Limb (tissue), 2 donors: Measurements from ENCODE around the gene KLK7.
"Not testable (repeated sequence)": the region's sequence is repeated elsewhere in the genome, so short reads cannot be mapped to it uniquely, and the experiment has no call there.

Experiments
- DNase-seq, 2 donors: peaks; one replicate each; pipeline ENCODE4 v3.0.0-alpha.2; 2016; ENCODE audit errors: extremely low spot score in 2 of 2

The KLK7 gene

DNA sequence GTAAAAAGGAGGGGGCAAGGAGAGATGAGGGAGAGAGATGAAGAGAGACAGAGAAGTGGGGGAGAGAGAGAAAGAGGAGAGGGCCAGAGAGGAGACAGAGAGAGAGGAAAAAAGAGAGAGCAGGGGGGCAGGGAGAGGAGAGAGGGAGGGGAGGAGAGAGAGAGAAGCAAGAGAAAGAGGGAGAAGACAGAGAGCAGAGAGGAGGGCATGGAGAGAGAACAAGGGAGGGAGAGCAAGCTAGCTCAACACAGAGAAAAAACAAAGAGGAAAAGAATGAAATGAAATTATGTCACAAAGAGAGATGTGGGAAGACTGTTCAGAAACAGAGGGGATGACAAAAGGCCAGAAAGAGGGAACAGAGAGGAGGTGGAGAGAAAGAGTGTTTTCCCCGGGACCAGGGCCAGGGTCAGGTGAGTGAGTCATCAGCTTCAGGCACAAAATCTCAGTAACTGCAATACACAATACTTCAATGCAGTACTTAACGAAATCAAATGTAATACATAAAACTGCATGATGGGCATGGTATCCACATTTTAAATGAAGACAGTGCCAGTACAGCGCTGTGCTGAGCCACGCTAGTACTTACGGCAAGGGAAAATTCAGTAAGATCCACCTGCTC, 4.8 kb downstream of the KLK7 start:
- DNase-seq, result no peak

DNA sequence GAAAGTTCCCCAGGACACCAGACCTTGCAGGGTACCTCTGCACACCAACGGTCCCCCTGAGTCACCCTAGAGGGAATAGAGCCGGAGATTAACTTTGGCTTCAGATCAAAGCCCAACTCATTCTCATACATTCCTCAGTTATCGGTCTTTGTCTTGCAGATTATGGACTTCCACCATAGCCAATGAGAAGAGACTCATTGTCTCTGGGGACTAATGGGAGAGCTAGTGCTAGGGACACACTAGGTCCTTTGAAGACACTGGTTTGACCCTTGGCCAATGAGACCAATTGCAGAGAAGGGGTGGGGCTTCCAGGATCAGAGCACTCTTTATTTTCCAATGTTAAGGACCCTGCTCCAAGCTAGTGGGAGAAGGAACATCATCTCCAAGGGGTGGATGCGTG, 6.1 kb downstream of the KLK7 start:
- no peak for DNase-seq

DNA sequence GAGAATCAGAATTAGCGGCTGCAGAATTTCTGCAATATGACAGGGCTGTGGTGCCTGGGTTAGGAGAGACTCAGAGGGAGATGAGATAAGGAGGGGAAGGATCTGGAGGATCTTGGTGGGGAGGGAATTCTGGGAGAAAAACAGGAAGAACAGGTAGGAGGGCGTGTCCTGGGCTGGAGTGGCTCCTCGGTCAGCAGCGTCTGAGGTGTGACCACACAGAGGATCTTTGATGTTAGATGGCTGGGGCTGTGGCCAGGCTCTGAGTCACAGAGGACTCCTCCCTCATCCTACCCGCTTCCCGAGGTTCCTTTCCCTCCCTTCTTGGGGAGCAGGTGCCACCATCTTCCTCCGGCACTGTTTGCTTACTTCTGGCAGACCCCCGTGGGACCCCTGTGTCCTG, 8.0 kb downstream of the KLK7 start:
- DNase-seq, result no peak

DNA sequence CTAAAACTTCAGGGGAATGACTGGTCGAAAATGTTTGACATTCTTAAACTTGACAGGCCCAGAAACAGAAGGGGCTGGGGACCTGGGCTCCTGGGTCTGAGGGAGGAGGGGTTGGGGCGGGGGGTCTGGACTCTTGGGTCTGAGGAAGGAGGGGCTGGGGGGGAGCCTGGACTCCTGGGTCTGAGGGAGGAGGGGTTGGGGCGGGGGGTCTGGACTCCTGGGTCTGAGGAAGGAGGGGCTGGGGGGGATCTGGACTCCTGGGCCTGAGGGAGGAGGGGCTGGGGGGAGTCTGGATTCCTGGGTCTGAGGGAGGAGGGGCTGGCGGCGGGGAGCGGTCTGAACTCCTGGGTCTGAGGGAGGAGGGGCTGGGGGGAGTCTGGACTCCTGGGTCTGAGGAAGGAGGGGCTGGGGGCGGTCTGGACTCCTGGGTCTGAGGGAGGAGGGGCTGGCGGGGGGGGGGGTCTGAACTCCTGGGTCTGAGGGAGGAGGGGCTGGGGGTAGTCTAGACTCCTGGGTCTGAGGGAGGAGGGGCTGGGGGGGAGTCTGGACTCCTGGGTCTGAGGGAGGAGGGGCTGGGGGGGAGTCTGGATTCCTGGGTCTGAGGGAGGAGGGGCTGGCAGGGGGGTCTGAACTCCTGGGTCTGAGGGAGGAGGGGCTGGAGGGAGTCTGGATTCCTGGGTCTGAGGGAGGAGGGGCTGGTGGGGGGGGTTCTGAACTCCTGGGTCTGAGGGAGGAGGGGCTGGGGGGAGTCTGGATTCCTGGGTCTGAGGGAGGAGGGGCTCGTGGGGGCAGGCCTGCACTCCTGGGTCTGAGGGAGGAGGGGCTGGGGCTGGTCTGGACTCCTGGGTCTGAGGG, 8.8 kb downstream of the KLK7 start:
- DNase-seq, result no peak

DNA sequence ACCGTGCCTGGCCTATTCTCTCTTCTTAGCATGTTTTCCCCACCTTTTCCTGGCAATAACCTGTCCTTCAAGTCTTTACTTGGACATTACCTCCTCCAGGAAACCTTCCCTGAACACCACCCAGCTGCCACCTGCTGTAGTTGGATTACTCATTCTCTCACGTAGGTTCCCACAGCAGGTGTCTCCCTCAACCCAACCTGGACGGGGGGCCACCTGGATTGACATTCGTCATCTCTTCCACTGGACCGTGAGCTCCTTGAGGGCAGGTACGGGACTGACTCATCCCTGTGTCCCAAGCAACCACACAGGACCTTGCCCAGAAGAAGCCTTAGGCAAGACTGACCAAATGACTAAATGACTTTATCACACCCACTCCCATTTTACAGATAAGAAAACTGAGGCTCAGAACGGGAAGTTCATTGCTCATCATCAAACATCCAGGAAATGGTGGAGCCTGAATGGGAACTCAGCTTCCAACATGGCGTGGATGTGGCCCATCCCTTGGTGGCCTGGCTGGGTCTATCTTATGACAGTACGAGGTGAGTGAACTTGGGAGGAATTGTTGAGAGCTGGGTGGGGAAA, 10.8 kb downstream of the KLK7 start:
- no peak for DNase-seq

DNA sequence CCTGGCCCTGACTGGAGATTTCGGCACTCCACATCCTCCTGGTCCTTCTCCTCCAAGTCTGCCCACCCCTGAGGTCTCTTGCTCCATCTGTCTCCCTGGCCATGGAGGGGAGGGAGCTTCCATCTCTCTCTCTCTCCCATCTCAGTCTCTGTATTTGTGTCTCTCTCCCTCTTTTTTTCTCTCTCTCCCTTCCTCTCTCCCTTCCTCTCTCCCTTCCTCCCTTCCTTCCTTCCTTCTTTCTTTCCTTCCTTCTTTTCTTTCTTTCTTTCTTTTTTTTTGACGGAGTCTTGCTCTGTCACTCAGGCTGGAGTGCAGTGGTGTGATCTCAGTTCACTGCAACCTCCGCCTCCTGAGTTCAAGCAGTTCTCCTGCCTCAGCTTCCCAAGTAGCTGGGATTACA, 13.9 kb downstream of the KLK7 start:
- DNase-seq, result not testable (repeated sequence)

DNA sequence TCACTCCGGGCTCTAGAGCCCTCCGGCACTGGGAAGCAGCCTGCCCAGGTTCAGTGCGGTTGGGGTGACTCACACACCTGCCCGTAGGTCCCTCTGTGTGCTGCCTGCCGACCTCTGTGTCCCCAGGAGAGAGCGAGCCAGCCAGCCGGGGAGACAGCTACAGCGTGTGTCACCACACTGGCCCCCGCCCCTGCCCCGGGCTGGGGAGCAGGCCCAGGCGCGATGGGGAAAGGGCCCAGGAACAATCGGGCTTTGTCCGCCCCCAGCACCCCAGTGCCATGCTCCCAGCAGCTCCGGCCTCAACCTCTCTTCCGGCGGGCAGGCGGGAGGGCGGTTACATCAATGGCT, 14.3 kb downstream of the KLK7 start, which contains the start of gene KLK6:
Gene KLK6 (minus strand): TSS at position 179 of the 348 bp plus-strand sequence. CDS start 1,487 bp downstream, outside the sequence.
- DNase-seq, result no peak

DNA sequence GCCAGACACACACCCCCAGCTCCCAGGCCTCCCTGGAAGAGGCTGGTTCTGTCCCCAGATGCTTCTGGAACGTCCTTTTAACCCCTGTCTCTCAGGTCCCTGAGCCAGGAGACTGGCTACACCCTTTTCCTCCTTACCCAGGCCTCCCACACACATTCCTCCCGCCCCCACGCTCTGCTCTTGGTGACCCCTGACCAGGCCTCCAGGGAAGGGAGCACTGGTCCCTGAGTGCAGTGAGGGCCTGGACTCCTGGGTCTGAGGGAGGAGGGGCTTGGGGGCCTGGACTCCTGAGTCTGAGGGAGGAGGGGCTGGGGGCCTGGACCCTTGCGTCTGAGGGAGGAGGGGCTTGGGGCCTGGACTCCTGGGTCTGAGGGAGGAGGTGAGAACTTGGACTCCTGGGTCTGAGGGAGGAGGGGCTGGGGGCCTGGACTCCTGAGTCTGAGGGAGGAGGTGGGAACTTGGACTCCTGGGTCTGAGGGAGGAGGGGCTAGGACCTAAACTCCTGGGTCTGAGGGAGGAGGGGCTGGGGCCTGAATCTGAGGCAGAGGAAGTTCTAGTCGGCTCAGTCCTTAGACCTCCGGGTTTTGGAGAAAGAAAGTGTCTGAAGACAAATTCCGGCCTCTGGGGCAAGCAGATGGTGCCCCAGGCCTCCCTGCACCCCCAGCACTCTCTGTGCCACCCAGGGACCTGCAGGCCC, 14.9 kb downstream of the KLK7 start:
- DNase-seq, result no peak

DNA sequence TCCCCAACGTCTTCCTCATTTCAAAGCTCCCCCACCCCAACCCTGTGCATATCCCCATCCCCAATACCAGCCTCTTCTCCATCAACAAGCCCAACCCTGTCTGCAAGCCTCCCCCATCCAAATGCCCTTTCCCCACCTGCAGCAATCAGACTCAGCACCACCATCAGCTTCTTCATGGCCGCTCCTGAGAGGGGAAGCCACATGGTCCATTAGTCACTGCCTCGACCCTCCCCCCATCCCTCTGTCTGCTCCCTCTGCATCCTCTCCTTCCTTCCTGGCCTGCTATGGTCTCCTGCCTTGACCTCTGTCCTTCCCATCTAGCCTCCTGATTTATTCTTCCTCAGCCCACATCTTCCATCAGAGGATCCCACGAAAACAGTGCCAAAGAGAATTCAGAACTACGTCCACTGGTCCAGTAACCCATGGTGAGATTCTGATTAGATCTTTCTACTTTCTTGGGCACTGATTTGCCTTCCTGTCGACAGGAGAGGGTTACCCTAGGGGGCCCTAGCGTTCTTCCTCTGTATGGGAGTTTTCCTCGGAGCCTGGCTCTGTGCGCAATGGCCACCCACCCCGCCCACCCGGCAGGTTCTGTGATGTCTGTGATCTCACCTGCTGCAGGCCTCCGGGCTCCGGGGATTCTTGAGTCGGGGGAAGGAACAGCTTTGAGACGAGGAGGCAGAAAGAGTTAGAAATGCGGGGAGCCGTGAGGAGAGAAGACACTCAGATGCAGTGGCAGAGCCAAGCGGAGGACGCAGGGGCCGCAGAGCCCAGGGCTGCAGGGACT, 15.6 kb downstream of the KLK7 start:
- DNase-seq, result no peak

DNA sequence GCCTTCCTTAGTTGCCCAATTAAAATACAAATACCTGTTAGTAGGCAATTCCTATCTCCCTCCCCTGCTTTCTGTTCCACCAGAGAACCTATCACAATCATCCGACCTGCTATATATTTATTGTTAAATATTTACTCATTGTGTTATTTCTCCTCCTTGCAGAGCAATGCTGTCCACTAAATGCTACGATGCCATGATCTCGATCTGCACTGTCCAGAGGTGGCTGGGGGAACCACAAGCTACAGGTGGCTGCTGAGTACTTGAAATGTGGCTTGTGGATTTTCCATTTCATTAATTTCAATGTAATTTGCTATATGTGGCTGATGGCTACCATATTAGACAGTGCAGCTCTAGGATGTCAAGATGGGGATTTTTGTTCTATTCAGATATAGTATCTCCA, 19.5 kb downstream of the KLK7 start:
- DNase-seq, result no peak

DNA sequence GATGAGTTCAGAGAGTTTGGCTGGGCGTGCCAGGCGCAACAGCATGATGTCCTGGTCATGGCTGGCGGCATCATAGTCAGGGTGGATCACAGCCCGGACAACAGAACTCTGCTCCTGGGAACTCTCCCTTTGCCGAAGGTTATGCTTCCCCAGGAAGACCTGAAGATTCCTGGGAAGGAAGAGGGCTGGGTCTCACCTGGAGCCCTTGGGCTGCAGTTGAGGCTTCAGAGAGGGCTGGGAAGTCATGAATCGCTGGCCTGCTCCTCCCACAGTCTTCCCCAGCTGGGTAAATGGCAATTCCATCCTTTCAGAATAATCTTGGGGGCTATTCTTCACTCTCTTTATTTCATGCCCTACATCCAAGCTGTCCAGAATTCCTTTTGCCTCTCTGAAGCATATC, 20.3 kb downstream of the KLK7 start:
- no peak for DNase-seq

DNA sequence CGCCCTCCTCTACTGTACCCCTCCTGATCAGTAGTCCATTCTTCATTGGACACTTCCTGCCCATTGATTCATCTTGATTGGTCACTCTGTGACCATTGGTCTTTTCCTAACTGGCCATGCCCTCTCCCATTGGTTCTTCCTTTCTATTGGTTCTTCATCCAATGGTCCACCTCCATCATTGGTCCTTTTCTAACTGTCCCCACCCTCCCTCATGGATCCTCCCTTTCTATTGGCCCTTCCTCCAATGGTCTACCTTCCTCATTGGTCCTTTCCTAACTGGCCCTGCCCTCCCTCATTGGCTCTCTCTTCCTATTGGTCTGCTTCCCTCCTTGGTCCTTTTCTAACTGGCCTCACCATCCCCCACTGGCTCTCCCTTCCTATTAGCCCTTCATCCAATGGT, 21.5 kb downstream of the KLK7 start:
- no peak for DNase-seq

DNA sequence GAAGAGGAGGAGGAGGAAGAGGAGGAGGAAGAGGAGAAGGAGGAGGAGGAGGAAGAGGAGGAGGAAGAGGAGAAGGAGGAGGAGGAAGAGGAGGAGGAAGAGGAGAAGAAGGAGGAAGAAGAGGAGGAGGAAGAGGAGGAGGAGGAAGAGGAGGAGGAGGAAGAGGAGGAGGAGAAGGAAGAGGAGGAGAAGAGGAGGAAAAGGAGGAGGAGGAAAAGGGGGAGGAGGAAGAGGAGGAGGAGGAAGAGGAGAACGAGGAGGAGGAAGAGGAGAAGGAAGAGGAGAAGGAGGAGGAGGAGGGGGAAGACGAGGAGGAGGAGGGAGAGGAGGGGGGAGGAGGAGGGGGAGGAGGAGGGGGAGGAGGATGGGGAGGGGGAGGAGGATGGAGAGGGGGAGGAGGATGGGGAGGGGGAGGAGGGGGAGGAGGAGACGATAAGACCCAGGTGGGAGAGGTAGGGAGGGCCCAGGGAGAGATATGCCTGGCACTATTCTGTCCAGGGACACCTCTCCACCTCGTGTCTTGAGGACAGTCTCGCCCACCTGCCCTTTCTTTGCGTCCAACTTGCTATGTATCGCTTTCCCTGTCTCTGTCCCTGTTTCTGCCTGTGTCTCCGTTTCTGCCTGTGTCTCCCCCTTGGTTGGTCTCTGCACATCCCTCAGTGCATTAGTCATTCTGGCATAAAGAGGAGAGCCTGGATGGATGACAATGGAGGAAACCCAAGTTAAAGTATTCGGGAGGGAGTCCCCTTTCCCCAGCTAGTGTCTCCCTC, 23.8 kb downstream of the KLK7 start:
- no peak for DNase-seq

DNA sequence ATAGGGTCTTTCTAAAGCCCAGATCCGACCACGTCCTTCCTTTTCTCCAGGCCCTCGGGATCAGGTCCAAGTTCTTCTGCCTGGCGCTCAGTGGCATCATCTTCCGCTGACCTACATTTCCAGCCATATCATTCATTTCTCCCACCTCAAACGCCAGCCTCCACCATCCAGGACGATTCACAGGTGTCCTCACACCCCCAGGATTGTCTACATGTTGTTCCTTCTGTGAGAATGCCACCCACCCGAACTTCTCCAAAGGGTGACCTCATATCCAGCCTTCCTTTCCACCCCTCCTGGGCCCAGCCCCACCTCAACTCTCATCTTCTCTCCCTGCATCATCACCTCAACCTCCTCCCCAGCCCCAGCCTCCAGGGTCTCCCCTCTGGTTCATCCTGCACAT, 26.1 kb downstream of the KLK7 start:
- DNase-seq, result no peak

DNA sequence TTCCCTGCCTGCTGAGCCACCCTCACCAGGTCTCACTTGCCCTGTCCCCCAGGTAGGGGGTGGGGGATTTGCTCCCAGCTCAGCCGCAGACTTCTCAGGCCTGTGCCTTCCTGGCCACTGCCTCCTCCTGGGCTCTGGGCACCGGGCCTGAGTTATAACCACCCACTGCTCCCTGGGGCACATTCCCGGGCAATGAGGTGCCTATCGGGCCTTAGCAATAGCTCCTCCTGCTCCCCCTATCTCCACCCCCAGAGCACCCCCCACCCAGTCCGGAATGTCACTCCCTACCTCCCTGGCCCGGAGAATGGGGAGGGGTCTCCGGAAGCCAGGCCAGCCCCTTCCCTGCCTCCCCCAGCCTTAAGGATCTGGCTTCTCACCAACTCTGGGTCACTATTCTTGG, 30.8 kb downstream of the KLK7 start, which contains the start of gene KLK5:
Gene KLK5 (minus strand): TSS at position 129 of the 400 bp plus-strand sequence. CDS start 381 bp downstream, outside the sequence.
- no peak for DNase-seq

DNA sequence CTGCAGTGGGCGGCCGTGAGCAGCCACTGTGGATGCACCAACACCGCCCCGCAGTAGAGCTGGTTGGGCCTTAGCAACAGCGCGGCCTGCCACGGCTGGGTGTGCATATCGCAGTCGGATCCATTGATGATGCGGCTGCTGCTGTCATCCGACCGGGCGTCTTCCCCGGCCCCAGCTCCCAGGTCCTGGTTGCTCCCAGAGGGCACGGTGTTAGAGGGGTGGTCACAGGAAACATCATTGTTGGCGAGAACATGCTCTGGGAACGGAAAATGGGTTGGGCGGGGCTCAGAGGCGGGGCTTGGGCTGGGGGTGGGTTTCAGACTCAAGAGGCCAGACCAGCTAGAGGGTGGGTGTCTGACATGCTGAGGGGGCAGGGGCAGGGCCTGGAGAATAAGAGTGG, 33.9 kb downstream of the KLK7 start:
- DNase-seq, result no peak

DNA sequence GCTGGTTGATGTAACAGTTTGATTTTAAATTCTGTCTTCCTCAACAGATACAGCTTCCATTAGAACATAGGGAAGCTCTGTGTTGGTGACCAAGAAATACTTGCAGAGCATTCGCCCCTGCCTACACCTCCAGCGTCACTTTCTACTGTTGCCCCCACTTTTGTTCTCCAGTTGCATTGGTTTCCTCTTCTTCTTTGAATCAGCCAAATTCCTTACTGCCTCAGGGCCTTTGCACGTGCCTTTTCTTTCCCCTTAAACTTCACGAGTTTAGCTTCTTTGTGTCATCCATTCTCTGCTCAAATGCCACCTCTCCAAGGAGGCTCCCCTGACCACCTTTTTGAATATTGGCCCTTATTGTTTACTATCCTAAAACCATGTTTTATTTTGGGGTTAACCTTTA, 36.6 kb downstream of the KLK7 start:
- DNase-seq, result no peak

DNA sequence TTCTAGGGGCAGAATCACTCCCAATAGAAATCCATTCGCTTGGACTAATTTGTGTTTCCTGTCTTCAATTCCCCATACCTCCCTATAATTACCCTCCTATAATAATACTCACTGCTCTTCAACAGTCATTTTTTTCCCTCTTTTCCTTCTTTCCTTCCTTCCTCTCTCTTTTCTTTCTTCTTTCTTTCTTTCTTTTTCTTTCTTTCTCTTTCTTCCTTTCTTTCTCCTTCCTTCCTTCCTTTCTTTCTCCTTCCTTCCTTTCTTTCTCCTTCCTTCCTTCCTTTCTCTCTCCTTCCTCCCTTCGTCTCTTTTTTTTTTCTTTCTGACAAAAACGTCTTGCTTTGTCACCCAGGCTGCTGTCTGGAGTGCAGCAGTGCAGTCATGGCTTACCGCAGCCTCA, 38.9 kb downstream of the KLK7 start:
- DNase-seq, result no peak

DNA sequence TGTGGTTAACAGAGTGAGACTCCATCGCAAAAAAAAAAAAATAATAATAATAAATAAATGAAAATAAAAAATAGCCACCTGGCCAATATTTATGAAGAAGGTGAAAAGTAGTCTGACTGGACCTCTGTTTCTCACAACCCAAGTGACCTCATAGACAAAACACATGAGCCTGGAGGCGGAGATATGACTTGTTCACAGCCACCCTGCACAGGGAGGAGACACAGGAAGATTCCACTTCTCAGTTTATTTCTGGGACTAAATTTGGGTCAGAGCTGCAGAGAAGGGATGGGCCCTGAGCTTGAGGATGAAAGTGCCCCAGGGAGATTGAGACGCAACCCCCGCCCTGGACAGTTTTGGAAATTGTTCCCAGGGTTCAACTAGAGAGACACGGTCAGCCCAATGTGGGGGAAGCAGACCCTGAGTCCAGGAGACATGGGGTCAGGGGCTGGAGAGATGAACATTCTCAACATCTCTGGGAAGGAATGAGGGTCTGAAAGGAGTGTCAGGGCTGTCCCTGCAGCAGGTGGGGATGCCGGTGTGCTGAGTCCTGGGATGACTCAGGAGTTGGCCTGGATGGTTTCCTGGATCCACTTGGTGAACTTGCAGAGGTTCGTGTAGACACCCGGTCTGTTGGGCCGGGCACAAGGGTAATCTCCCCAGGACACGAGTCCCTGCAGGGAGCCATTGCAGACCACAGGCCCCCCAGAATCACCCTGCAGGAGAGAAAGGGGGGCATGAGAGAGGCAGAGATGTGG, 40.5 kb downstream of the KLK7 start:
- no peak for DNase-seq

DNA sequence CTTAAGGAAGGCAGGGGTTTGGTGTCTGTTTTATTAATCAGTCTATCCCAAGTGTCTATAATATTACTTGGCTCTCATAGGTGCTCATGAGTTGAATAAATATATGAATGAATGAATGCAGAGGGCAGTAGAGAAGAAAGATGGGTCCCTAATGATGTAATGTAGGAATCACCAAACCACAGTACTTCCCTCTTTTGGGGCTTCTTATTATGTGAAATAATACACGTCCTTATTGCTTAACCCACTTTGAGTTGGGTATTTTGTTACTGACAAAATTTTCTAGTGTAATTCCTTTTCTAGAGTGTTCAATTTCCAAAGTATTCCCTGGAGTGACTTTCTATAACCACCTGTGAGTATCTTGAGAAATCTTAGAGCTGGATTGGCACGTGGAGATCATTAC, 44.1 kb downstream of the KLK7 start:
- DNase-seq, result no peak
